Measurements from ENCODE around the gene TRPM8. TPM values are rescaled to one million over a fixed set of nuclear protein-coding genes. Genes with fewer than 3 reads are reported as not detected.

The TRPM8 gene
- total RNA-seq, 4 donors from 2014 or later, result not detected

GRCh38 chr2:234029150-234029733, 112.1 kb downstream of the TRPM8 start:
- TF ChIP-seq CTCF (IDR thresholded peaks at IDR 0.05) (no peak), EP300 (IDR thresholded peaks at IDR 0.05) (no peak), POLR2AphosphoS5 (IDR thresholded peaks at IDR 0.05) (no peak)
- no peak for ATAC-seq
- H3K4me3 ChIP-seq, result no peak overlapping the region
- WGBS, 2 donors (ENCODE audit: low coverage in 1 of 2), result 76% methylated on average over 3 to 4 of the region's 4 CpGs
- H3K27me3 ChIP-seq, result peaks cover 41% of the 10 kb centered on the region
- no peak overlapping the region for H3K27ac ChIP-seq
- no peaks in the 10 kb centered on the region for H3K4me1 ChIP-seq
- no peaks in the 10 kb centered on the region for H3K36me3 ChIP-seq
- peaks cover 0 to 17% (median 0%) of the 10 kb centered on the region in 3 donors for H3K9me3 ChIP-seq

- Histone ChIP-seq H3K4me1 (no peaks in the 10 kb centered on the region), H3K27ac (no peak overlapping the region), H3K4me3 (no peak overlapping the region), H3K9me3 (peaks cover 0 to 36% (median 0%) of the 10 kb centered on the region in 3 donors), H3K27me3 (peaks cover 55% of the 10 kb centered on the region), H3K36me3 (no peaks in the 10 kb centered on the region)
- whole genome bisulfite sequencing, 2 donors (ENCODE audit: low coverage in 1 of 2), result 0 to 44% methylated on average over 1 to 2 of the region's 2 CpGs
- TF ChIP-seq POLR2A (IDR thresholded peaks at IDR 0.05), result no peak
- ATAC-seq, result no peak
These were observed 114.0 kb downstream of the TRPM8 start for GRCh38 chr2:234031207-234031606.

GRCh38 chr2:234032279-234032856, 115.2 kb downstream of the TRPM8 start:
- Histone ChIP-seq H3K4me1 (no peaks in the 10 kb centered on the region), H3K27ac (no peak overlapping the region), H3K4me3 (no peak overlapping the region), H3K27me3 (peaks cover 48% of the 10 kb centered on the region), H3K9me3 (peaks cover 0 to 44% (median 0%) of the 10 kb centered on the region in 3 donors), H3K36me3 (no peaks in the 10 kb centered on the region)
- no peak for TF ChIP-seq POLR2A (IDR thresholded peaks at IDR 0.05)
- no peak for TF ChIP-seq CTCF (IDR thresholded peaks at IDR 0.05)
- no peak for TF ChIP-seq EP300 (IDR thresholded peaks at IDR 0.05)
- TF ChIP-seq POLR2AphosphoS5 (IDR thresholded peaks at IDR 0.05), result no peak
- WGBS, 2 donors (ENCODE audit: low coverage in 1 of 2), result 55% methylated on average over 1 of the region's 1 CpG; no CpG with 5 or more reads in 1 of the 2 donors
- no peak for ATAC-seq

- no peak for TF ChIP-seq POLR2AphosphoS5 (IDR thresholded peaks at IDR 0.05)
- no peak for TF ChIP-seq POLR2A (IDR thresholded peaks at IDR 0.05)
- no peak for TF ChIP-seq EP300 (IDR thresholded peaks at IDR 0.05)
- no peak for TF ChIP-seq CTCF (IDR thresholded peaks at IDR 0.05)
- no peak overlapping the region for H3K27ac ChIP-seq
- H3K4me1 ChIP-seq, result no peaks in the 10 kb centered on the region
- H3K27me3 ChIP-seq, result peaks cover 40% of the 10 kb centered on the region
- no peaks in the 10 kb centered on the region for H3K36me3 ChIP-seq
- H3K9me3 ChIP-seq, result peaks cover 0 to 45% (median 0%) of the 10 kb centered on the region in 3 donors
- no peak overlapping the region for H3K4me3 ChIP-seq
- 67 to 82% methylated on average over 2 to 3 of the region's 3 CpGs for WGBS, 2 donors (ENCODE audit: low coverage in 1 of 2)
- no peak for ATAC-seq
These were observed 116.0 kb downstream of the TRPM8 start for GRCh38 chr2:234033174-234033573.

GRCh38 chr2:234033885-234034284, 116.7 kb downstream of the TRPM8 start:
- TF ChIP-seq CTCF (IDR thresholded peaks at IDR 0.05) (no peak), POLR2AphosphoS5 (IDR thresholded peaks at IDR 0.05) (no peak), POLR2A (IDR thresholded peaks at IDR 0.05) (no peak), EP300 (IDR thresholded peaks at IDR 0.05) (no peak)
- 80 to 100% methylated on average over 1 to 2 of the region's 2 CpGs for WGBS, 2 donors (ENCODE audit: low coverage in 1 of 2)

More at GRCh38 chr2:234033885-234034284, 116.7 kb downstream of the TRPM8 start:
- Histone ChIP-seq H3K27me3 (peaks cover 35% of the 10 kb centered on the region), H3K27ac (no peak overlapping the region), H3K36me3 (no peaks in the 10 kb centered on the region), H3K4me1 (no peaks in the 10 kb centered on the region), H3K9me3 (peaks cover 0 to 45% (median 0%) of the 10 kb centered on the region in 3 donors), H3K4me3 (no peak overlapping the region)
- no peak for ATAC-seq
